Peyer's patch (tissue), 4 donors: Measurements from ENCODE around the gene TXNRD2.

Source experiments
- CTCF ChIP-seq, 6 experiments: fragments of 450-650 bp in 4 of 6; fragments of 200-600 bp in 2 of 6; sonication (generic) in 1 of 6; IDR thresholded peaks; one replicate each; pipeline ENCODE4 v1.5.1; 2017 to 2019; ENCODE audit warnings: antibody characterized with exemption in 6 of 6, mild to moderate bottlenecking in 3 of 6, moderate library complexity in 1 of 6
- POLR2A ChIP-seq, 2 donors: fragments of 450-650 bp; IDR thresholded peaks; one replicate each; pipeline ENCODE4 v1.5.1; 2017; ENCODE audit warnings: antibody characterized with exemption in 2 of 2, mild to moderate bottlenecking in 2 of 2, moderate library complexity in 2 of 2

GRCh38 chr22:19851291-19852176, 90.1 kb downstream of the TXNRD2 start:
- TF ChIP-seq POLR2A (IDR thresholded peaks at IDR 0.05) (no peak), CTCF (IDR thresholded peaks at IDR 0.05) (no peak)
